Body of pancreas (tissue), 4 donors: Measurements from ENCODE around the gene FNBP1L. TPM values are rescaled to one million over a fixed set of nuclear protein-coding genes. Genes with fewer than 3 reads are reported as not detected.

Source experiments
- ATAC-seq: fragments of 150-250 bp; one replicate; pipeline ENCODE4 v1.9.1; 2016
- DNase-seq, 4 donors: peaks; one replicate each; pipeline ENCODE4 v3.0.0-alpha.2; 2019
- H3K27ac ChIP-seq, 4 donors: fragments of 200-600 bp; sonication (generic); 1 replicate in 3 of 4; 2 replicates in 1 of 4; pipeline versions ENCODE4 v1.5.1 to v1.6.1; 2016 to 2019; ENCODE audit warnings: mild to moderate bottlenecking in 1 of 4, mixed read lengths in 1 of 4, moderate library complexity in 1 of 4
- H3K27me3 ChIP-seq, 2 donors: fragments of 200-600 bp; sonication (generic); one replicate each; pipeline ENCODE4 v1.6.0; 2016; ENCODE audit warnings: mild to moderate bottlenecking in 1 of 2
- H3K36me3 ChIP-seq, 2 donors: fragments of 200-600 bp; sonication (generic); replicated peaks in 1 of 2; 2 replicates each; pipeline ENCODE4 v1.5.1; 2016; ENCODE audit warnings: low read depth in 2 of 2; ENCODE audit not compliant: insufficient read depth in 1 of 2
- H3K4me1 ChIP-seq: fragments of 200-600 bp; sonication (generic); one replicate; pipeline ENCODE4 v1.6.0; 2016
- H3K4me3 ChIP-seq, 2 donors: fragments of 200-600 bp; sonication (generic); 1 replicate in 1 of 2; 2 replicates in 1 of 2; pipeline ENCODE4 v1.5.1; 2016 to 2019
- H3K9me3 ChIP-seq, 3 donors: fragments of 200-600 bp; sonication (generic); 1 replicate in 2 of 3; 2 replicates in 1 of 3; pipeline ENCODE4 v1.5.1; 2016
- CTCF ChIP-seq, 7 experiments: fragments of 450-650 bp in 4 of 7; fragments of 200-600 bp in 3 of 7; sonication (generic) in 3 of 7; IDR thresholded peaks; one replicate each; pipeline ENCODE4 v1.5.1; 2016 to 2019; ENCODE audit warnings: antibody characterized with exemption in 7 of 7
- POLR2A ChIP-seq, 3 donors: fragments of 450-650 bp; IDR thresholded peaks; one replicate each; pipeline ENCODE4 v1.6.1; 2016; ENCODE audit warnings: antibody characterized with exemption in 3 of 3, mild to moderate bottlenecking in 2 of 3
- WGBS, 2 donors: methylation state at CpG; one replicate each; pipeline ENCODE4 v1.1.5; 2017; 5-methylcytosine and 5-hydroxymethylcytosine counted together
- intact Hi-C: fragments of 100-400 bp; cut with DNase I; formaldehyde crosslinking; loops from one replicate; pipeline ENCODE4 v1.15.1; 2023
- total RNA-seq, 2 donors: library from RNA; depleted of rRNA; stranded (reverse); fragments of >200 nt; gene quantifications; one replicate each; pipeline ENCODE4 v1.1.0, GENCODE V29; 2016

The FNBP1L gene
- total RNA-seq, 2 donors from 2014 or later = 23.1 to 32.9 TPM

GRCh38 chr1:93599479-93599878 lies 151.6 kb downstream of the FNBP1L start:
- intact Hi-C loops = no loop called here
- DNase-seq = peak in 1 of 4 donors; percentile 3
- H3K36me3 ChIP-seq = no peaks in the 10 kb centered on the region
- ATAC-seq = no peak
- no peaks in the 10 kb centered on the region for H3K27me3 ChIP-seq
- 90 to 93% methylated on average over 6 of the region's 6 CpGs for WGBS, 2 donors
- no peak for TF ChIP-seq CTCF (IDR thresholded peaks at IDR 0.05)
- no peak for TF ChIP-seq POLR2A (IDR thresholded peaks at IDR 0.05)
- H3K4me3 ChIP-seq = no peak overlapping the region
- no peaks in the 10 kb centered on the region for H3K9me3 ChIP-seq
- H3K27ac ChIP-seq = no peak overlapping the region
- H3K4me1 ChIP-seq = peaks cover 20% of the 10 kb centered on the region

- no peaks in the 10 kb centered on the region for H3K27me3 ChIP-seq
- H3K4me3 ChIP-seq = no peak overlapping the region
- TF ChIP-seq CTCF (IDR thresholded peaks at IDR 0.05) (no peak), POLR2A (IDR thresholded peaks at IDR 0.05) (no peak)
- 37 to 43% methylated on average over 2 of the region's 2 CpGs for WGBS, 2 donors
- H3K27ac ChIP-seq = no peak overlapping the region
- DNase-seq = peak; percentile 42 to 85 (median 58)
- no peaks in the 10 kb centered on the region for H3K9me3 ChIP-seq
- peak; percentile 36 for ATAC-seq
- intact Hi-C loops = no loop called here
- peaks cover 22% of the 10 kb centered on the region for H3K4me1 ChIP-seq
- H3K36me3 ChIP-seq = no peaks in the 10 kb centered on the region
Measured at GRCh38 chr1:93600663-93601062, 152.7 kb downstream of the FNBP1L start.

- no peaks in the 10 kb centered on the region for H3K9me3 ChIP-seq
- no peak for TF ChIP-seq CTCF (IDR thresholded peaks at IDR 0.05)
- TF ChIP-seq POLR2A (IDR thresholded peaks at IDR 0.05) = no peak
- no peaks in the 10 kb centered on the region for H3K27me3 ChIP-seq
- ATAC-seq (no peak), DNase-seq (peak in 1 of 4 donors; percentile 2)
- H3K36me3 ChIP-seq = no peaks in the 10 kb centered on the region
- H3K27ac ChIP-seq = no peak overlapping the region
- no peak overlapping the region for H3K4me3 ChIP-seq
- intact Hi-C loops = no loop called here
- WGBS, 2 donors = 9 to 27% methylated on average over 1 of the region's 1 CpG
- H3K4me1 ChIP-seq = peaks cover 22% of the 10 kb centered on the region
Measured at GRCh38 chr1:93601686-93602085, 153.8 kb downstream of the FNBP1L start.

GRCh38 chr1:93602101-93602500 lies 154.2 kb downstream of the FNBP1L start:
- H3K27ac ChIP-seq = no peak overlapping the region
- no peaks in the 10 kb centered on the region for H3K9me3 ChIP-seq
- no peak for DNase-seq
- 95 to 99% methylated on average over 4 of the region's 4 CpGs for WGBS, 2 donors
- intact Hi-C loops = no loop called here
- ATAC-seq = no peak
- no peak overlapping the region for H3K4me3 ChIP-seq
- no peaks in the 10 kb centered on the region for H3K27me3 ChIP-seq
- TF ChIP-seq POLR2A (IDR thresholded peaks at IDR 0.05) (no peak), CTCF (IDR thresholded peaks at IDR 0.05) (no peak)
- no peaks in the 10 kb centered on the region for H3K36me3 ChIP-seq
- peaks cover 22% of the 10 kb centered on the region for H3K4me1 ChIP-seq

- no peak for DNase-seq
- Histone ChIP-seq H3K4me1 (peaks cover 17% of the 10 kb centered on the region), H3K27ac (no peak overlapping the region), H3K4me3 (no peak overlapping the region), H3K27me3 (no peaks in the 10 kb centered on the region), H3K9me3 (no peaks in the 10 kb centered on the region), H3K36me3 (no peaks in the 10 kb centered on the region)
- ATAC-seq = no peak
- TF ChIP-seq POLR2A (IDR thresholded peaks at IDR 0.05) = no peak
- intact Hi-C loops = no loop called here
- WGBS, 2 donors = 78 to 87% methylated on average over 3 of the region's 3 CpGs
Measured at GRCh38 chr1:93603106-93603505, 155.2 kb downstream of the FNBP1L start.
